HG03066 (cell line): ENCODE measurements around the gene CFAP68.
"Not testable (repeated sequence)": the region's sequence is repeated elsewhere in the genome, so short reads cannot be mapped to it uniquely, and the experiment has no call there.

ENCODE experiments used
- ATAC-seq: cut with Tn5 transposase; IDR thresholded peaks from one replicate; pipeline ENCODE4 v1.9.1; 2021; ENCODE audit warnings: low read depth; ENCODE audit not compliant: unreplicated experiment

Gene CFAP68

GRCh38 chr11:111870113-111870512, 9.2 kb upstream of the CFAP68 start:
- no peak for ATAC-seq

GRCh38 chr11:111870522-111870885, 8.8 kb upstream of the CFAP68 start:
- ATAC-seq, result no peak

- peak; percentile 89 for ATAC-seq
Observed at GRCh38 chr11:111870886-111871692, 8.3 kb upstream of the CFAP68 start, which contains the start of gene ALG9. Gene ALG9 (minus strand): TSS chr11:111871581. CDS start chr11:111871482, 99 bp downstream.

GRCh38 chr11:111871693-111872161, 7.6 kb upstream of the CFAP68 start:
- ATAC-seq, result no peak

GRCh38 chr11:111878385-111878848, 924 bp upstream of the CFAP68 start:
- peak; percentile 9 for ATAC-seq

- ATAC-seq, result no peak
Observed at GRCh38 chr11:111879637-111879960, 258 bp downstream of the CFAP68 start.

GRCh38 chr11:111882202-111882601, 2.9 kb downstream of the CFAP68 start:
- no peak for ATAC-seq

GRCh38 chr11:111885053-111885452, 5.7 kb downstream of the CFAP68 start:
- not testable (repeated sequence) for ATAC-seq

- no peak for ATAC-seq
Observed at GRCh38 chr11:111886032-111886431, 6.7 kb downstream of the CFAP68 start.

- ATAC-seq, result no peak
Observed at GRCh38 chr11:111886844-111887243, 7.5 kb downstream of the CFAP68 start.

- ATAC-seq, result no peak
Observed at GRCh38 chr11:111905411-111905810, 26.1 kb downstream of the CFAP68 start.

- no peak for ATAC-seq
Observed at GRCh38 chr11:111906680-111907079, 27.3 kb downstream of the CFAP68 start.

GRCh38 chr11:111908639-111909305, 29.4 kb downstream of the CFAP68 start:
- ATAC-seq, result no peak

- ATAC-seq, result no peak
Observed at GRCh38 chr11:111909378-111909777, 30.0 kb downstream of the CFAP68 start.

GRCh38 chr11:111910676-111911562, 31.6 kb downstream of the CFAP68 start:
- no peak for ATAC-seq

- no peak for ATAC-seq
Observed at GRCh38 chr11:111911563-111912401, 32.4 kb downstream of the CFAP68 start, which contains the start of gene CRYAB. Gene CRYAB (minus strand): TSS chr11:111911770. CDS start chr11:111911724, 46 bp downstream.

GRCh38 chr11:111912535-111912934, 33.2 kb downstream of the CFAP68 start, which contains the start of gene HSPB2:
Gene HSPB2 (plus strand): TSS chr11:111912734. CDS start chr11:111912830, 96 bp downstream.
- ATAC-seq, result no peak

GRCh38 chr11:111913031-111913861, 33.9 kb downstream of the CFAP68 start:
- ATAC-seq, result no peak

- no peak for ATAC-seq
Observed at GRCh38 chr11:111913997-111914396, 34.7 kb downstream of the CFAP68 start.
